Measurements from ENCODE around the gene TBX6. TPM values are rescaled to one million over a fixed set of nuclear protein-coding genes. Genes with fewer than 3 reads are reported as not detected.

TBX6 gene
- total RNA-seq, 1 experiment from 2014 or later: 1.6 TPM

DNA sequence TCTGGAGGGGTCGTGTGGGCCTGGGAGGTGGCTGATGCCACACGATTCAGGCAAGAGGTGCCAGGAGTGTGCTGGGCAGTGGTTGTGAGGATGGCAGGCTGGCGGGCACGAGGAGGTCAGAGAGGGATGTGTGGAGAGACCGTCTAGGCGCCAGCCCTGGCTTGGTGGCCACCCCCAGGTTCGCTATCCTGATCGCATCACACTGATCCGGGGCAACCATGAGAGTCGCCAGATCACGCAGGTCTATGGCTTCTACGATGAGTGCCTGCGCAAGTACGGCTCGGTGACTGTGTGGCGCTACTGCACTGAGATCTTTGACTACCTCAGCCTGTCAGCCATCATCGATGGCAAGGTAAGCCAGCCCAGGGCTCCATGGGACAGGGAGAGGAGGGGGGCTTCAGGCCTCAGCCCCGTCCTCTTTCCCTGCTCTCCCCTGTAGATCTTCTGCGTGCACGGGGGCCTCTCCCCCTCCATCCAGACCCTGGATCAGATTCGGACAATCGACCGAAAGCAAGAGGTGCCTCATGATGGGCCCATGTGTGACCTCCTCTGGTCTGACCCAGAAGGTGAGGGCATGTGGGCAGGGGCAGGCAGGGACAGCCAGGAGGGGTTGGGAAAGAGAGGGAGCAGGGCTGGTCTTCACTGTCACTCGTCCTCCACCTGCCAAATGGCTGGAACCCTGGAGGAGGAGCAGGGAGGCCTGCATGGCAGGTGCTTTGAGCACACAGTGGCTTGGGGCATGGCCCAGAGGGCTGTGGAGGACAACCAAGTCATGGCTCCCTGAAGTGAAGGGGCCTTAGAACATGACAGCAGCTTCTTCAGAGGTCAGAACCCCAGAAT lies 8.3 kb downstream of the TBX6 start:
- no peak overlapping the region for H3K4me3 Mint-ChIP-seq
- Histone ChIP-seq H2BK5ac (ENCODE audit: insufficient read length, low read length) (no peak overlapping the region), H4K8ac (replicated peaks; ENCODE audit: insufficient read length, low read depth, low read length) (no peak overlapping the region), H2BK15ac (ENCODE audit: low read depth, low read length) (no peak overlapping the region), H3K4ac (ENCODE audit: low read depth, low read length) (no peak overlapping the region), H2AK5ac (ENCODE audit: insufficient read length, low read length) (no peak overlapping the region), H3K9me3 (ENCODE audit: control insufficient read depth, low read depth, low read length) (no peaks in the 10 kb centered on the region), H2BK12ac (ENCODE audit: insufficient read length, low read depth, low read length) (no peak overlapping the region), H3K4me1 (ENCODE audit: insufficient read depth, low read length) (no peaks in the 10 kb centered on the region), H3T11ph (ENCODE audit: low read length) (no peak overlapping the region), H3K56ac (ENCODE audit: insufficient read length, low read depth, low read length) (no peak overlapping the region), H3K9ac (ENCODE audit: extremely low read depth, insufficient read length, low read length) (no peak overlapping the region), H4K20me1 (ENCODE audit: control insufficient read depth, insufficient read depth, insufficient read length) (no peaks in the 10 kb centered on the region), H3K4me2 (ENCODE audit: insufficient read depth, insufficient read length, low read length) (no peak overlapping the region), H3K27ac (ENCODE audit: insufficient read length, low read depth, low read length) (no peak overlapping the region), H4K91ac (ENCODE audit: insufficient read length, low read depth, low read length) (no peak overlapping the region), H4K5ac (ENCODE audit: insufficient read length, low read depth, low read length) (no peak overlapping the region), H3K79me2 (ENCODE audit: insufficient read depth, low read length) (peaks cover 2% of the 10 kb centered on the region; the same call in 1 of the 2 replicates), H2BK120ac (ENCODE audit: low read depth, low read length, poor library complexity, severe bottlenecking) (no peak overlapping the region), H3K18ac (ENCODE audit: insufficient read length, low read depth, low read length) (no peak overlapping the region), H3K27me3 (ENCODE audit: insufficient read depth, low read length) (no peaks in the 10 kb centered on the region), H3K23me2 (ENCODE audit: insufficient read length, low read depth, low read length, poor library complexity, severe bottlenecking) (no peaks in the 10 kb centered on the region), H3K14ac (ENCODE audit: insufficient read depth, low read length) (no peak overlapping the region), H2BK20ac (ENCODE audit: low read depth, low read length, poor library complexity, severe bottlenecking) (no peak overlapping the region), H3K23ac (ENCODE audit: insufficient read length, low read depth, low read length) (no peak overlapping the region), H3K79me1 (ENCODE audit: insufficient read depth, low read depth, low read length, poor library complexity, severe bottlenecking) (peaks cover 3% of the 10 kb centered on the region), H2AFZ (ENCODE audit: low read length) (no peak overlapping the region)
- DNase-seq: no peak
- 0 out of 2 replicates have a peak, but pooled peaks cover 2% of the 10 kb centered on the region for H3K27me3 Mint-ChIP-seq (ENCODE audit: low read depth)
- H3K36me3 Mint-ChIP-seq (ENCODE audit: insufficient read depth in 1 of 3, low read depth in 3 of 3): peaks cover 41 to 70% (median 67%) of the 10 kb centered on the region in 3 experiments
- H3K4me1 Mint-ChIP-seq: no peaks in the 10 kb centered on the region
- H3K9me3 Mint-ChIP-seq: no peaks in the 10 kb centered on the region
- TF ChIP-seq, protein P1, sequence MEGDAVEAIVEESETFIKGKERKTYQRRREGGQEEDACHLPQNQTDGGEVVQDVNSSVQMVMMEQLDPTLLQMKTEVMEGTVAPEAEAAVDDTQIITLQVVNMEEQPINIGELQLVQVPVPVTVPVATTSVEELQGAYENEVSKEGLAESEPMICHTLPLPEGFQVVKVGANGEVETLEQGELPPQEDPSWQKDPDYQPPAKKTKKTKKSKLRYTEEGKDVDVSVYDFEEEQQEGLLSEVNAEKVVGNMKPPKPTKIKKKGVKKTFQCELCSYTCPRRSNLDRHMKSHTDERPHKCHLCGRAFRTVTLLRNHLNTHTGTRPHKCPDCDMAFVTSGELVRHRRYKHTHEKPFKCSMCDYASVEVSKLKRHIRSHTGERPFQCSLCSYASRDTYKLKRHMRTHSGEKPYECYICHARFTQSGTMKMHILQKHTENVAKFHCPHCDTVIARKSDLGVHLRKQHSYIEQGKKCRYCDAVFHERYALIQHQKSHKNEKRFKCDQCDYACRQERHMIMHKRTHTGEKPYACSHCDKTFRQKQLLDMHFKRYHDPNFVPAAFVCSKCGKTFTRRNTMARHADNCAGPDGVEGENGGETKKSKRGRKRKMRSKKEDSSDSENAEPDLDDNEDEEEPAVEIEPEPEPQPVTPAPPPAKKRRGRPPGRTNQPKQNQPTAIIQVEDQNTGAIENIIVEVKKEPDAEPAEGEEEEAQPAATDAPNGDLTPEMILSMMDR (conservative IDR thresholded peaks at IDR 0.05): no peak
- H3K27ac Mint-ChIP-seq: peak overlapping the region in 2 of 3 experiments; percentile 18 to 31; a peak in 2 of 7 replicates
- no CpG with 5 or more reads among the region's 24 CpGs for WGBS (ENCODE audit: extremely low coverage, insufficient read length, low lambda C conversion rate)

All from H9 (cell line).